ENCODE results near the gene TRIM17. TPM values are rescaled to one million over a fixed set of nuclear protein-coding genes. Genes with fewer than 3 reads are reported as not detected.

Gene TRIM17
- total RNA-seq, 4 donors from 2014 or later: not detected

GRCh38 chr1:228411121-228411520, 5.5 kb downstream of the TRIM17 start:
- in situ Hi-C loops (cut with MboI; ENCODE audit: low pct_ligation_motif_present in 1 of 4, low pct_unique_long_range_greater_than_20kb in 1 of 4, low sequenced_read_pairs in 3 of 4) (no loop called here), intact Hi-C loops (cut with DNase I; ENCODE audit: low total_unique reads) (no loop called here)
- no peaks in the 10 kb centered on the region for H3K9me3 ChIP-seq
- WGBS, 2 donors (ENCODE audit: low coverage in 1 of 2): 94% methylated on average over 5 of the region's 5 CpGs; no CpG with 5 or more reads in 1 of the 2 donors
- peaks cover 16% of the 10 kb centered on the region for H3K27me3 ChIP-seq
- no peaks in the 10 kb centered on the region for H3K36me3 ChIP-seq
- H3K4me1 ChIP-seq: peaks cover 3 to 19% (median 12%) of the 10 kb centered on the region in 4 donors
- H3K27ac ChIP-seq: no peak overlapping the region
- no peak for DNase-seq
- TF ChIP-seq CTCF (IDR thresholded peaks at IDR 0.05): no peak
- no peak for TF ChIP-seq POLR2AphosphoS5 (IDR thresholded peaks at IDR 0.05)
- no peak for TF ChIP-seq EP300 (IDR thresholded peaks at IDR 0.05; ENCODE audit: low read depth)
- no peak for TF ChIP-seq POLR2A (IDR thresholded peaks at IDR 0.05)
- H3K4me3 ChIP-seq: no peak overlapping the region

- H3K36me3 ChIP-seq: no peaks in the 10 kb centered on the region
- H3K9me3 ChIP-seq: no peaks in the 10 kb centered on the region
- no peak overlapping the region for H3K4me3 ChIP-seq
- H3K4me1 ChIP-seq: peaks cover under 1 to 16% (median 10%) of the 10 kb centered on the region in 4 donors
- in situ Hi-C loops (cut with MboI; ENCODE audit: low pct_ligation_motif_present in 1 of 4, low pct_unique_long_range_greater_than_20kb in 1 of 4, low sequenced_read_pairs in 3 of 4): no loop called here
- no peak overlapping the region for H3K27ac ChIP-seq
- WGBS, 2 donors (ENCODE audit: low coverage in 1 of 2): 91% methylated on average over 11 of the region's 11 CpGs; no CpG with 5 or more reads in 1 of the 2 donors
- DNase-seq: no peak
- peaks cover 12% of the 10 kb centered on the region for H3K27me3 ChIP-seq
- intact Hi-C loops (cut with DNase I; ENCODE audit: low total_unique reads): no loop called here
- TF ChIP-seq EP300 (IDR thresholded peaks at IDR 0.05; ENCODE audit: low read depth): no peak
- no peak for TF ChIP-seq CTCF (IDR thresholded peaks at IDR 0.05)
- no peak for TF ChIP-seq POLR2AphosphoS5 (IDR thresholded peaks at IDR 0.05)
- no peak for TF ChIP-seq POLR2A (IDR thresholded peaks at IDR 0.05)
These were observed 6.0 kb downstream of the TRIM17 start for GRCh38 chr1:228410671-228411070.

GRCh38 chr1:228410015-228410414, 6.6 kb downstream of the TRIM17 start:
- Histone ChIP-seq H3K36me3 (no peaks in the 10 kb centered on the region), H3K4me1 (peaks cover 7 to 23% (median 17%) of the 10 kb centered on the region in 4 donors), H3K9me3 (no peaks in the 10 kb centered on the region), H3K27me3 (peaks cover 5% of the 10 kb centered on the region), H3K27ac (no peak overlapping the region), H3K4me3 (no peak overlapping the region)
- WGBS, 2 donors (ENCODE audit: low coverage in 1 of 2): 83 to 91% methylated on average over 4 to 8 of the region's 8 CpGs
- no peak for DNase-seq
- in situ Hi-C loops (cut with MboI; ENCODE audit: low pct_ligation_motif_present in 1 of 4, low pct_unique_long_range_greater_than_20kb in 1 of 4, low sequenced_read_pairs in 3 of 4): no loop called here
- TF ChIP-seq EP300 (IDR thresholded peaks at IDR 0.05; ENCODE audit: low read depth): no peak
- TF ChIP-seq CTCF (IDR thresholded peaks at IDR 0.05): no peak
- TF ChIP-seq POLR2A (IDR thresholded peaks at IDR 0.05): no peak
- no peak for TF ChIP-seq POLR2AphosphoS5 (IDR thresholded peaks at IDR 0.05)
- intact Hi-C loops (cut with DNase I; ENCODE audit: low total_unique reads): no loop called here

GRCh38 chr1:228408869-228409805, 7.5 kb downstream of the TRIM17 start:
- H3K27me3 ChIP-seq: no peaks in the 10 kb centered on the region
- in situ Hi-C loops (cut with MboI; ENCODE audit: low pct_ligation_motif_present in 1 of 4, low pct_unique_long_range_greater_than_20kb in 1 of 4, low sequenced_read_pairs in 3 of 4): no loop called here
- H3K9me3 ChIP-seq: no peaks in the 10 kb centered on the region
- H3K36me3 ChIP-seq: no peaks in the 10 kb centered on the region
- no peak for TF ChIP-seq CTCF (IDR thresholded peaks at IDR 0.05)
- no peak for TF ChIP-seq POLR2A (IDR thresholded peaks at IDR 0.05)
- TF ChIP-seq POLR2AphosphoS5 (IDR thresholded peaks at IDR 0.05): no peak
- no peak for TF ChIP-seq EP300 (IDR thresholded peaks at IDR 0.05; ENCODE audit: low read depth)
- H3K4me1 ChIP-seq: peaks cover 12 to 32% (median 24%) of the 10 kb centered on the region in 4 donors
- no peak overlapping the region for H3K4me3 ChIP-seq
- no peak for DNase-seq
- 93% methylated on average over 19 of the region's 19 CpGs; no CpG with 5 or more reads in 1 of the 2 donors for WGBS, 2 donors (ENCODE audit: low coverage in 1 of 2)
- intact Hi-C loops (cut with DNase I; ENCODE audit: low total_unique reads): no loop called here
- no peak overlapping the region for H3K27ac ChIP-seq
